Measurements from ENCODE around the gene CD200.

The CD200 gene

GRCh38 chr3:112374333-112374734 is 41.4 kb downstream of the CD200 start:
- no peak for TF ChIP-seq ZBTB7A (IDR thresholded peaks at IDR 0.05; ENCODE audit: low read depth)
- no peak for TF ChIP-seq TAF1 (IDR thresholded peaks at IDR 0.05; ENCODE audit: low read depth)
- no peak for TF ChIP-seq CEBPB (IDR thresholded peaks at IDR 0.05)
- TF ChIP-seq REST (IDR thresholded peaks at IDR 0.05; ENCODE audit: low read depth), result no peak
- TF ChIP-seq CREB1 (IDR thresholded peaks at IDR 0.05; ENCODE audit: low read depth), result no peak
- no peak for TF ChIP-seq EP300 (IDR thresholded peaks at IDR 0.05; ENCODE audit: borderline replicate concordance)
- no peak for TF ChIP-seq YY1 (IDR thresholded peaks at IDR 0.05; ENCODE audit: low read depth)
- TF ChIP-seq USF1 (IDR thresholded peaks at IDR 0.05), result no peak
- no peak for TF ChIP-seq FOXM1 (IDR thresholded peaks at IDR 0.05; ENCODE audit: borderline replicate concordance, low read depth)
- TF ChIP-seq RAD21 (IDR thresholded peaks at IDR 0.05; ENCODE audit: low read depth), result no peak
- no peak for TF ChIP-seq MAX (IDR thresholded peaks at IDR 0.05)
- no peak for TF ChIP-seq NFIC (IDR thresholded peaks at IDR 0.05)

- TF ChIP-seq RAD21 (IDR thresholded peaks at IDR 0.05; ENCODE audit: low read depth) (no peak), FOXM1 (IDR thresholded peaks at IDR 0.05; ENCODE audit: borderline replicate concordance, low read depth) (no peak), MAX (IDR thresholded peaks at IDR 0.05) (no peak), TEAD4 (IDR thresholded peaks at IDR 0.05) (no peak), YY1 (IDR thresholded peaks at IDR 0.05; ENCODE audit: low read depth) (no peak), EGR1 (IDR thresholded peaks at IDR 0.05) (no peak), NFIC (IDR thresholded peaks at IDR 0.05) (no peak), CEBPB (IDR thresholded peaks at IDR 0.05) (no peak), TCF12 (IDR thresholded peaks at IDR 0.05; ENCODE audit: low read depth) (no peak), TAF1 (IDR thresholded peaks at IDR 0.05; ENCODE audit: low read depth) (no peak), REST (IDR thresholded peaks at IDR 0.05; ENCODE audit: low read depth) (no peak), CREB1 (IDR thresholded peaks at IDR 0.05; ENCODE audit: low read depth) (no peak), EP300 (IDR thresholded peaks at IDR 0.05; ENCODE audit: borderline replicate concordance) (no peak)
Measured at GRCh38 chr3:112375117-112375516, 42.2 kb downstream of the CD200 start.

- no peak for TF ChIP-seq YY1 (IDR thresholded peaks at IDR 0.05; ENCODE audit: low read depth)
- TF ChIP-seq CEBPB (IDR thresholded peaks at IDR 0.05), result no peak
- no peak for TF ChIP-seq FOXM1 (IDR thresholded peaks at IDR 0.05; ENCODE audit: borderline replicate concordance, low read depth)
- no peak for TF ChIP-seq ZBTB7A (IDR thresholded peaks at IDR 0.05; ENCODE audit: low read depth)
- TF ChIP-seq TEAD4 (IDR thresholded peaks at IDR 0.05), result no peak
- no peak for TF ChIP-seq RAD21 (IDR thresholded peaks at IDR 0.05; ENCODE audit: low read depth)
- no peak for TF ChIP-seq TAF1 (IDR thresholded peaks at IDR 0.05; ENCODE audit: low read depth)
- no peak for TF ChIP-seq REST (IDR thresholded peaks at IDR 0.05; ENCODE audit: low read depth)
- no peak for TF ChIP-seq EGR1 (IDR thresholded peaks at IDR 0.05)
- TF ChIP-seq CREB1 (IDR thresholded peaks at IDR 0.05; ENCODE audit: low read depth), result no peak
- TF ChIP-seq TCF12 (IDR thresholded peaks at IDR 0.05; ENCODE audit: low read depth), result no peak
- TF ChIP-seq MAX (IDR thresholded peaks at IDR 0.05), result no peak
- no peak for TF ChIP-seq NFIC (IDR thresholded peaks at IDR 0.05)
Measured at GRCh38 chr3:112376241-112376911, 43.4 kb downstream of the CD200 start.

GRCh38 chr3:112376992-112377391 is 44.0 kb downstream of the CD200 start:
- no peak for TF ChIP-seq TCF12 (IDR thresholded peaks at IDR 0.05; ENCODE audit: low read depth)
- TF ChIP-seq MAX (IDR thresholded peaks at IDR 0.05), result no peak
